Activated CD8-positive, alpha-beta memory T cell treated with anti-CD3 and anti-CD28 coated beads, Interleukin-2, amount 50 U/mL, for 48 hours (primary cell): Measurements from ENCODE around the gene CCDC50.

Source experiments
- DNase-seq: peaks from one replicate; pipeline ENCODE4 v3.0.0-alpha.2; 2020

The CCDC50 gene

DNA sequence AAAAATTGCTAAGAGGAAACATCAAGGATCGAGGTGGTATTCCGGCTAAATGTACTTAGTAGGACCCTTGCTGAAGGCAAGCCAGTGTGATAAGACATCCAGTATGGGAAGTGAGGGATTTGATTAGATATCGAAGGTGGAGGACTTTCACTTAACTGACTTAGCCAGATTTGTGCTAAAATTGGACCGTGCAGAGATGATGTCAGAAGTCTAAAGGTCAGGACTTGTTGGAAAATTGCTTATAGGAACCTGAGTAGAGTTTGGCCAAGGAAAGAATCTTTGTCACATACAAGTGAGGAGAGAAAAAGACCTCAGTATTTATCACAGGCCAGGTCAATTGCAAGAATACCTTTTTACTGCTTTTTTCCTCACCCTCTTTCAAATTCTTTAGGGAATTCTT is 100.9 kb downstream of the CCDC50 start:
- no peak for DNase-seq

DNA sequence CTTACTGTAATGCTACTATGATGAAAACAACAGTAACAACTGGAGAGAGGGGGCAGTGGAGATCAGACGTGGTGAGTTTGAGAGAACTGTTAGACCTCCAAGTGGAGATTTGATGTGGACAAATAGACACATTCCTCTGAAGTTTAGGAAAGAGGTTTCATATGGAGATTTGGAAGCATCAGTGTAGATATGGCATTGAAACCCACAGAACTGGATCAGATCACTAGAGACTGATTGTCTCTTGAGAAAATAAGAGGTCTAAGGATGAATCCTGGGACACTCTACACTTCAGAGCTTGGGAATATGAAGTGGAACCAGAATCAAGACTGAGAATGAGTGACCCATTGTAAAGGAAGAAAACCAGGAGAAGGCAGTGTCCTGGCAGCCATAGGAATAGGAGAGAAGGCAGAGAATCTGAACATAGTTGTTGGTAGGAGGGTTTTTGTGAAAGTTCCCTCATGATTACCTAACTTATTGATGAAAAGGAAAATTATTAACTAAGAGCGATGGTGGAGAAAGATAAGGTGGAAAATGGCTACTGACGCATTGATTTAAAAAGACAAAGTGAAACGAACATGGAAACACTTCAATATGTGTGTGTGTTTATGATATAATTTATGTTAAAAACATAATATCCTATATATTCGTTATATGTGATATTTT is 102.1 kb downstream of the CCDC50 start:
- no peak for DNase-seq

DNA sequence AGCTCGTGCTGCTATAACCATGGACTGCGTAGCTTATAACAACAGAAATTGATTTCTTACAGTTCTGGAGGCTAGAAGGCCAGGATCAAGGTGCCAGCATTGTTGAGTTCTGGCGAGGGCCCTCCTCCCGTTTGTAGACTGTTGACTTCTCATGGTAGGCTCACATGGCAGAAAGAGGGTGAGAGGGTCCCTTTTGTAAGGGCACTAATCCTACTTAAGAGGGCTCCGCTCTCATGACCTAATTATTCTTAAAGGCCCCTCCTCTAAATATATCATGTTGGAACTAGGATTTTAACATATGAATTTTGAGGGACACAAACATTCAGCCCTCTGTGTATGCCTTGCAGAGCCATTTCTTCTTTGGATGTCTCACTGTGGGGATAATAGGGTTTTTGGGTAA is 103.0 kb downstream of the CCDC50 start:
- DNase-seq, result no peak

DNA sequence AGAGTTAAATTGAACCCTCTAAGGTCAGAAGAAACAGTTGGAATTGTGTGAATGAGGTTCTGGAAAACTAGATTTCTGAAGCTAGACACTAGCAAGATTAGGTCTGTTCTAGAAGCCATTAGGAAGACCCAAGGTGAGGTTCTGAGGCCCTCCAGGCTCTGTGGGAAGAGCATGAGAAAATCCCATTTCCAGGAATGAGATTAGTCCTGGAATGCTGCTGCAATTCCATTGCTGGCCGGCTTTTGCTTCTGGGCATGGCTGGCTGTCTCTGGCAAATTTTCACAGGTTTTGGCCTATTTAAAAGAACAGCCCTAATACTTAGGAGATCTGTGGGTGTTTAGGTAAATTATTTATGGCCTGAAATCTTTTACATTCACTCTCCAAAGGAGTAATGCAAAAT is 104.8 kb downstream of the CCDC50 start:
- DNase-seq, result no peak

DNA sequence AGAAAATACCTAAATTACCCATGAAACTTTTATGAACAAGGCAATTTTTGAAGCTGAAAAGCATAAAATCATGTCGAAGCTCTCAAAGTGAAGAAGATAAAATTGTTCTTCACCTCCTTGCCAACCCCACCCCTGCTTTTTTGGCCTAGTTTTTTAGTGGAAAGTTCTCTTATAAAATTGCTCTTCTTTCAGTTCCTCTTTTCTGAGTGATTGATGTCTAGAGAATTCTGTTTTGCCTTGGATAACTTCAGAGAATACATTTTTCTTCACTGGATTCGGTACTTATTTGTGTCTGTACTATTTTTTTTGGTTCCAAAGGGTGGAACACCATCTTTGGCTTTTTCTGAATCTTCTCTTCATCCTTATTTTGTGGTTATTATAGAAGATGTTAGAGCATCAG is 106.8 kb downstream of the CCDC50 start:
- DNase-seq, result no peak

DNA sequence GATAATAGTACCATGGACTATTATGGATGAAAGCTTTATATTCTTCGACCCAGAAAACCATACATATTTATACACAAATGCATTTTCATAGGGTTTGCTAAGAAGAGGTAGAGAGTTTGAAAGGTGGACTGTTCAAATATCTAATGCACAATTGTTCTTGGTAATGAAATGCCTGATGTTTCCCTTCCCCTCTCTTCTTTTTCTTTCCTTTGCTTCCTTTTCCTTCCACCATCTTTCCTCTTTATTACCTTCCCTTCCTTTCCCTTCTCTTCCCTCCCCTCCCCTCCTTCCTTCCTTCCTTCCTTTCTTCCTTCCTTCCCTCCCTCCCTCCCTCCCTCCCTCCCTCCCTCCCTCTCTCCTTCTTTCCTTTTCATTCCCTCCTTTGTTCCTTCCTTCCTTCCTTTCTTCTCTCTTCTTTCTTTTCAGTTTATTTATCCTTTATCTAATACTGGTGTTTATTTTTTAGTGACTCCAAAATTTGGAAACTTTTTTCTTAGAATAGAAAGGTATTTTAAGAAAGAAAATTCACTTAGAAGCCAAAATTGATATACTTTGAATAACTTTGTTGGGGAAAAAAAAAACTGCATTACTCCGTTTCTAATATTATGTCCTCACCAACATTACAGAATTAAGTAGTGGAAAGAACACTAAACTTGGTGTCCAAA is 109.1 kb downstream of the CCDC50 start:
- DNase-seq, result no peak

DNA sequence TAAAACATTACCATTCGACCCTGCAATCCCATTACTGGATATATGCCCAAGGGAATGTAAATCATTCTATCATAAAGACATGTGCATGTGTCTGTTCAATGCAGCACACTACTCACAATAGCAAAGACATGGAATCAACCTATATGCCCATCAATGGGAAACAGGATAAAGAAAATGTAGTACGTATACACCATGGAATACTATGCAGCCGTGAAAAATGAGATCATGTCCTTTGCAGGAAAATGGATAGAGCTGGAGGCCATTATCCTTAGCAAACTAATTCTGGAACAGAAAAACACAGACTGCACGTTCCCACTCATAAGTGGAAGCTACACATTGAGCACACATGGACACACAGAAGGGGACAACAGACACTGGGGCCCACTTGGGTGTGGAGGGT is 111.3 kb downstream of the CCDC50 start:
- DNase-seq, result no peak

DNA sequence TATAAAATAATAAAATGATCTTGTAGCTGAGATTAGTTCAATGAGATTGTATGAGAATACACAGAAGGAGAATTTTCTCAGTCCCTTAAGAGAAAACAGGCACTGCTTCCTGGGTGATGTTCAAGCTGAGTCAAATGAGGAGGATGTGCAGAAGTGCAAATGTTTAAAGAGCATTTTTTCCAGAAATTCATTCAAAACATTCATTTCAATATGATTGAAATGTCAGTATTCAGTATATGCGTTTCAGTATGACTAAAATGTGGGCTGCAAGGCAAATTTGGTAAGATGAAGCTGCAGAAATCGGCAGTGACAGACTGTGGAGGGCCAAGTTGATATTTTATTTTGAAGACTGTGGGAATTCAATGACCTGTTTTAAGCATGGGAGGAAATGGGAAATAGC is 112.5 kb downstream of the CCDC50 start:
- no peak for DNase-seq

DNA sequence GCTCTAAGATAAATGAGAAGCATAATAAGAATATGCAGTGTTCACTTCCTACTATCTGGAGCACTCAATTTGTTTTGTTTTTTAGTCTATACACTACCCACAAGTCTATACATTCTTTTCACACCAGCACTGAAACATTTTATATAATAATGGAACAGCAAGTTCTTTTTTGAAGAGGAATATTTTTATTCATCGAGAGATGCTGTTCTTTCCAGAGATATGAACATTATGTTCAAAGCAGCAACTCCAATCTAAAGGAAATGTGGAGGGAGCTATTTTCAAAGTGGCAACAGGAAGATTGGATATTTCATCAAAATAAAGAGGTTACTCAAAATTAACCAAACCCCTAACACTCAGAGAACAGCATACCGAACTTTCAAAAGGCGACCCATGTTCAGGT is 115.4 kb downstream of the CCDC50 start:
- DNase-seq, result no peak
